IMR-90 (cell line): ENCODE results near the gene KRTAP9-2. TPM values are rescaled to one million over a fixed set of nuclear protein-coding genes. Genes with fewer than 3 reads are reported as not detected.

ENCODE experiments used
- ATAC-seq: fragments of 200-7000 bp; cut with Tn5 transposase; 2 replicates; pipeline ENCODE4 v1.9.1; 2020; ENCODE audit warnings: low read depth, mild to moderate bottlenecking, moderate library complexity
- BruUV-seq: library from RNA; stranded (reverse); fragments of 400-500 nt; replicated peaks from 2 replicates; lab custom pipeline; 2021; lab: Mats Ljungman, UMichigan
- CTCF ChIA-PET: fragments of 300-600 bp; formaldehyde crosslinking; extraction: SDS; loops from one replicate; lab custom pipeline; 2021; ENCODE audit warnings: antibody characterized with exemption; lab: Yijun Ruan, JAX
- POLR2A ChIA-PET: fragments of 300-600 bp; sonication (Branson Sonifier 250); formaldehyde crosslinking; loops from one replicate; lab custom pipeline; 2022; ENCODE audit warnings: antibody characterized with exemption; ENCODE audit not compliant: unreplicated experiment; lab: Charles Lee
- DNase-seq: peaks from one replicate; pipeline ENCODE4 v3.0.0; 2013
- H2AFZ ChIP-seq: replicated peaks from 2 replicates; pipeline ENCODE3; 2013; ENCODE audit warnings: low read length, mild to moderate bottlenecking; ENCODE audit not compliant: poor library complexity
- H2AK5ac ChIP-seq: 2 replicates; pipeline ENCODE4 v1.6.1; 2013; ENCODE audit warnings: low read depth, low read length, inconsistent platforms
- H2AK9ac ChIP-seq: replicated peaks from 2 replicates; pipeline ENCODE3; 2013; ENCODE audit warnings: mild to moderate bottlenecking, low read depth, low read length, moderate library complexity; ENCODE audit not compliant: poor library complexity
- H2BK120ac ChIP-seq: 2 replicates; pipeline ENCODE4 v1.6.1; 2013; ENCODE audit warnings: low read depth, low read length, inconsistent platforms
- H2BK15ac ChIP-seq: 3 replicates; pipeline ENCODE4 v1.6.1; 2013; ENCODE audit warnings: low read depth, low read length, inconsistent platforms
- H2BK20ac ChIP-seq: 2 replicates; pipeline ENCODE4 v1.6.1; 2013; ENCODE audit warnings: low read depth, mild to moderate bottlenecking, inconsistent platforms, low read length, moderate library complexity
- H2BK5ac ChIP-seq: 2 replicates; pipeline ENCODE4 v1.6.1; 2013; ENCODE audit warnings: mild to moderate bottlenecking, low read depth, low read length, inconsistent platforms; ENCODE audit not compliant: poor library complexity, severe bottlenecking
- H3K14ac ChIP-seq: replicated peaks from 2 replicates; pipeline ENCODE4 v1.6.1; 2013; ENCODE audit warnings: low read depth, low read length, inconsistent platforms
- H3K18ac ChIP-seq: 2 replicates; pipeline ENCODE4 v1.6.1; 2013; ENCODE audit warnings: low read depth, low read length, control low read depth
- H3K23ac ChIP-seq: 2 replicates; pipeline ENCODE4 v1.6.1; 2013; ENCODE audit warnings: low read depth, low read length, inconsistent platforms
- H3K27ac ChIP-seq: 2 replicates; pipeline ENCODE4 v1.5.1; 2013; ENCODE audit warnings: mild to moderate bottlenecking, control low read depth, low read length; ENCODE audit not compliant: insufficient read depth
- H3K27me3 ChIP-seq: 2 replicates; pipeline ENCODE4 v1.6.1; 2013; ENCODE audit warnings: low read length; ENCODE audit not compliant: control insufficient read depth, insufficient read depth
- H3K36me3 ChIP-seq: 2 replicates; pipeline ENCODE4 v1.6.1; 2013; ENCODE audit warnings: low read length, mixed read lengths; ENCODE audit not compliant: control insufficient read depth, insufficient read depth
- H3K4ac ChIP-seq: 2 replicates; pipeline ENCODE4 v1.6.1; 2013; ENCODE audit warnings: low read depth, low read length, inconsistent platforms
- H3K4me1 ChIP-seq: 2 replicates; pipeline ENCODE4 v1.6.1; 2013; ENCODE audit warnings: low read length, mixed read lengths; ENCODE audit not compliant: control insufficient read depth, insufficient read depth
- H3K4me2 ChIP-seq: 2 replicates; pipeline ENCODE4 v1.6.1; 2013; ENCODE audit warnings: low read depth, mild to moderate bottlenecking, control low read depth, low read length, moderate library complexity
- H3K4me3 ChIP-seq: 2 replicates; pipeline ENCODE4 v1.5.1; 2013; ENCODE audit warnings: low read depth, mild to moderate bottlenecking, control low read depth, low read length, moderate library complexity; ENCODE audit not compliant: insufficient read depth
- H3K56ac ChIP-seq: 2 replicates; pipeline ENCODE4 v1.6.1; 2013; ENCODE audit warnings: low read length, inconsistent platforms; ENCODE audit not compliant: insufficient read depth; ENCODE audit errors: extremely low read depth
- H3K79me1 ChIP-seq, 2 experiments: 2 replicates each; pipeline ENCODE4 v1.6.1; 2013; ENCODE audit warnings: low read length in 2 of 2, inconsistent platforms in 1 of 2, low read depth in 1 of 2
- H3K9ac ChIP-seq: 2 replicates; pipeline ENCODE4 v1.6.1; 2013; ENCODE audit warnings: low read depth, low read length, control low read depth
- H3K9me1 ChIP-seq: 2 replicates; pipeline ENCODE4 v1.6.1; 2013; ENCODE audit warnings: low read length, inconsistent platforms; ENCODE audit not compliant: insufficient read depth
- H3K9me3 ChIP-seq: 2 replicates; pipeline ENCODE4 v1.6.1; 2013; ENCODE audit warnings: low read length; ENCODE audit not compliant: control insufficient read depth, insufficient read depth
- H4K20me1 ChIP-seq: 2 replicates; pipeline ENCODE4 v1.6.1; 2013; ENCODE audit warnings: low read length, inconsistent platforms; ENCODE audit not compliant: insufficient read depth
- H4K5ac ChIP-seq: 2 replicates; pipeline ENCODE4 v1.6.1; 2013; ENCODE audit warnings: mild to moderate bottlenecking, low read depth, low read length, control low read depth
- H4K8ac ChIP-seq, 2 experiments: 2 replicates each; pipeline ENCODE4 v1.6.1; 2013; ENCODE audit warnings: low read depth in 2 of 2, low read length in 2 of 2, control low read depth in 1 of 2, inconsistent platforms in 1 of 2
- H4K91ac ChIP-seq: 2 replicates; pipeline ENCODE4 v1.6.1; 2013; ENCODE audit warnings: low read depth, low read length, inconsistent platforms; ENCODE audit not compliant: insufficient read depth
- FOS ChIP-seq: fragments of 150-350 bp; IDR thresholded peaks from 2 replicates; pipeline ENCODE4 v1.6.1; 2016; ENCODE audit warnings: low read depth, low read length
- MAZ ChIP-seq: IDR thresholded peaks from 2 replicates; pipeline ENCODE4 v1.6.1; 2012; ENCODE audit warnings: low read depth, mild to moderate bottlenecking, low read length, improper control_type of control experiment, moderate library complexity, borderline replicate concordance
- RFX5 ChIP-seq: IDR thresholded peaks from 2 replicates; pipeline ENCODE4 v1.8.0; 2012; ENCODE audit warnings: low read depth, mild to moderate bottlenecking, low read length, moderate library complexity
- SMC3 ChIP-seq: fragments of 150-350 bp; IDR thresholded peaks from 2 replicates; pipeline ENCODE4 v1.6.1; 2016; ENCODE audit warnings: low read depth, mild to moderate bottlenecking, antibody characterized with exemption, low read length, moderate library complexity
- WGBS, 2 experiments: methylation state at CpG; one replicate each; pipeline versions ENCODE4 v1.1.5 to v1.1.7; 2013; ENCODE audit warnings: missing lambda C conversion rate in 2 of 2; ENCODE audit not compliant: insufficient read length in 1 of 2; ENCODE audit errors: extremely low coverage in 2 of 2; 5-methylcytosine and 5-hydroxymethylcytosine counted together
- dilution Hi-C: fragments of 300-500 bp; cut with HindIII; formaldehyde crosslinking; loops from one replicate; pipeline ENCODE4 v1.14.3; 2018; ENCODE audit warnings: low sequenced_read_pairs; ENCODE audit not compliant: unreplicated experiment
- in situ Hi-C: fragments of 300-500 bp; cut with MboI; formaldehyde crosslinking; loops from 3 replicates; pipeline ENCODE4 v1.14.3; 2019; ENCODE audit warnings: low sequenced_read_pairs, inconsistent platforms, mixed read lengths
- intact Hi-C: fragments of 100-400 bp; cut with micrococcal nuclease; formaldehyde crosslinking; loops from 2 replicates; pipeline ENCODE4 v1.10.0; 2022
- polyA plus RNA-seq, 3 experiments: library from polyadenylated mRNA; depleted of rRNA; stranded (reverse); fragments of >200 nt; gene quantifications; 2 replicates each; pipeline ENCODE4 v1.2.3, GENCODE V29; 2012; ENCODE audit warnings: low replicate concordance in 1 of 3
- total RNA-seq: library from RNA; depleted of rRNA; stranded (reverse); fragments of >200 nt; gene quantifications from 2 replicates; pipeline ENCODE4 v1.2.3, GENCODE V29; 2012
- TF ChIP-seq, protein P1 (sequence below): conservative IDR thresholded peaks from 2 replicates; pipeline ENCODE4 v1.5.1; 2012; ENCODE audit warnings: mild to moderate bottlenecking, low read depth, low read length, improper control_type of control experiment
- TF ChIP-seq, protein P2 (sequence below): fragments of 150-350 bp; IDR thresholded peaks from 2 replicates; pipeline ENCODE4 v1.6.1; 2016; ENCODE audit warnings: low read depth, mild to moderate bottlenecking, low read length, moderate library complexity, borderline replicate concordance

KRTAP9-2 gene
- total and polyA plus RNA-seq, 2 of the 4 experiments (the other 2 are of a cell fraction) = not detected

DNA sequence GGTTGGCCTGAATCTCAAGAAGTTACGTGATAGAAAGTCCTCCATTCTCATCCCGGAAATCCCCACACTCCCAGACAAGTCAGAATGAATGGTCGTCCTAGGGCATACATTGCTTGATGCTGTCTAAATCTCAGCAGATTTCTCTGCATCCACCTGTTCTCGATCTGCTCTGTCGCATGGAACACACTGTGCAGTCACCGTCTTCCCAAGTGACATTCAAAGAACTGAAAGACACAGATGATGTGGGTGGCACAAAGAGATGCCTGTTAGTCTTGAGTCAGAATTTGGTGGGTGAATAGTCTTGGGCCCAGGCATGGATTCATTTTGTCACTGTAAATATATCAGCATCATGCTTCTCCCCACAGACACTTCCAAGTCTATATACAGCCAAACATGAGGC, 5.3 kb downstream of the KRTAP9-2 start:
- Histone ChIP-seq H3K9me3 (no peaks in the 10 kb centered on the region), H3K14ac (no peak overlapping the region), H3K4me3 (no peak overlapping the region), H3K36me3 (no peaks in the 10 kb centered on the region), H3K4ac (no peak overlapping the region), H4K91ac (no peak overlapping the region), H2BK120ac (no peak overlapping the region), H2AFZ (no peak overlapping the region), H2BK5ac (no peak overlapping the region), H3K27ac (no peak overlapping the region), H3K4me1 (no peaks in the 10 kb centered on the region), H3K18ac (no peak overlapping the region), H2BK15ac (no peak overlapping the region), H4K20me1 (no peaks in the 10 kb centered on the region), H3K9me1 (no peaks in the 10 kb centered on the region), H2BK20ac (no peak overlapping the region), H3K79me1 (no peaks in the 10 kb centered on the region), H3K23ac (no peak overlapping the region), H2AK5ac (no peak overlapping the region), H3K9ac (no peak overlapping the region), H2AK9ac (no peak overlapping the region), H4K8ac (no peak overlapping the region), H3K4me2 (no peak overlapping the region), H4K5ac (no peak overlapping the region), H3K56ac (no peak overlapping the region), H3K27me3 (peaks cover 2% of the 10 kb centered on the region)
- no TSS peak for BruUV-seq
- no CpG with 5 or more reads among the region's 6 CpGs for WGBS, 2 experiments
- ChIA-PET POLR2A (no interaction called here), CTCF (no interaction called here)
- dilution Hi-C loops = no loop called here
- DNase-seq = no peak
- in situ Hi-C loops = no loop called here
- TF ChIP-seq RFX5 (no peak), FOS (no peak), SMC3 (no peak), MAZ (no peak)
- TF ChIP-seq, protein P1, sequence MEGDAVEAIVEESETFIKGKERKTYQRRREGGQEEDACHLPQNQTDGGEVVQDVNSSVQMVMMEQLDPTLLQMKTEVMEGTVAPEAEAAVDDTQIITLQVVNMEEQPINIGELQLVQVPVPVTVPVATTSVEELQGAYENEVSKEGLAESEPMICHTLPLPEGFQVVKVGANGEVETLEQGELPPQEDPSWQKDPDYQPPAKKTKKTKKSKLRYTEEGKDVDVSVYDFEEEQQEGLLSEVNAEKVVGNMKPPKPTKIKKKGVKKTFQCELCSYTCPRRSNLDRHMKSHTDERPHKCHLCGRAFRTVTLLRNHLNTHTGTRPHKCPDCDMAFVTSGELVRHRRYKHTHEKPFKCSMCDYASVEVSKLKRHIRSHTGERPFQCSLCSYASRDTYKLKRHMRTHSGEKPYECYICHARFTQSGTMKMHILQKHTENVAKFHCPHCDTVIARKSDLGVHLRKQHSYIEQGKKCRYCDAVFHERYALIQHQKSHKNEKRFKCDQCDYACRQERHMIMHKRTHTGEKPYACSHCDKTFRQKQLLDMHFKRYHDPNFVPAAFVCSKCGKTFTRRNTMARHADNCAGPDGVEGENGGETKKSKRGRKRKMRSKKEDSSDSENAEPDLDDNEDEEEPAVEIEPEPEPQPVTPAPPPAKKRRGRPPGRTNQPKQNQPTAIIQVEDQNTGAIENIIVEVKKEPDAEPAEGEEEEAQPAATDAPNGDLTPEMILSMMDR = no peak
- TF ChIP-seq, protein P2, sequence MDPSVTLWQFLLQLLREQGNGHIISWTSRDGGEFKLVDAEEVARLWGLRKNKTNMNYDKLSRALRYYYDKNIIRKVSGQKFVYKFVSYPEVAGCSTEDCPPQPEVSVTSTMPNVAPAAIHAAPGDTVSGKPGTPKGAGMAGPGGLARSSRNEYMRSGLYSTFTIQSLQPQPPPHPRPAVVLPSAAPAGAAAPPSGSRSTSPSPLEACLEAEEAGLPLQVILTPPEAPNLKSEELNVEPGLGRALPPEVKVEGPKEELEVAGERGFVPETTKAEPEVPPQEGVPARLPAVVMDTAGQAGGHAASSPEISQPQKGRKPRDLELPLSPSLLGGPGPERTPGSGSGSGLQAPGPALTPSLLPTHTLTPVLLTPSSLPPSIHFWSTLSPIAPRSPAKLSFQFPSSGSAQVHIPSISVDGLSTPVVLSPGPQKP = no peak
- no peak for ATAC-seq
- intact Hi-C loops = no loop called here
